DND-41 (cell line): ENCODE measurements around the gene PAN3.

Experiments
- ATAC-seq: fragments of 200-7000 bp; cut with Tn5 transposase; 3 replicates; pipeline ENCODE4 v1.9.1; 2021; ENCODE audit warnings: low read depth; ENCODE audit not compliant: insufficient read depth
- DNase-seq: peaks from one replicate; pipeline ENCODE4 v3.0.0-alpha.2; 2020
- H2AFZ ChIP-seq: 2 replicates; pipeline ENCODE4 v1.6.0; 2012; ENCODE audit warnings: low read depth, low read length
- H3K27ac ChIP-seq: 2 replicates; pipeline ENCODE4 v1.5.1; 2012; ENCODE audit warnings: low read length, inconsistent platforms
- H3K27me3 ChIP-seq: fragments of 200-600 bp; sonication (generic); 2 replicates; pipeline ENCODE4 v1.6.0; 2012; ENCODE audit warnings: low read length, mild to moderate bottlenecking, inconsistent platforms; ENCODE audit not compliant: insufficient read depth, poor library complexity
- H3K36me3 ChIP-seq: 2 replicates; pipeline ENCODE4 v1.5.1; 2012; ENCODE audit warnings: low read length, inconsistent platforms; ENCODE audit not compliant: insufficient read depth
- H3K4me1 ChIP-seq: 2 replicates; pipeline ENCODE4 v1.5.1; 2012; ENCODE audit warnings: mild to moderate bottlenecking, low read length; ENCODE audit not compliant: insufficient read depth
- H3K4me2 ChIP-seq: 2 replicates; pipeline ENCODE4 v1.6.0; 2012; ENCODE audit warnings: mild to moderate bottlenecking, moderate library complexity, low read length, inconsistent platforms; ENCODE audit not compliant: insufficient read depth
- H3K4me3 ChIP-seq, 2 experiments: fragments of 200-600 bp in 1 of 2; shearing (Covaris generic) in 1 of 2; 2 replicates each; pipeline ENCODE4 v1.5.1; 2012 to 2016; ENCODE audit warnings: inconsistent platforms in 2 of 2, low read length in 2 of 2, mild to moderate bottlenecking in 2 of 2, low read depth in 1 of 2, moderate library complexity in 1 of 2
- H3K79me2 ChIP-seq: 2 replicates; pipeline ENCODE4 v1.6.0; 2012; ENCODE audit warnings: low read length, inconsistent platforms; ENCODE audit not compliant: insufficient read depth
- H3K9ac ChIP-seq: 2 replicates; pipeline ENCODE4 v1.6.0; 2012; ENCODE audit warnings: low read depth, mild to moderate bottlenecking, inconsistent platforms, low read length, moderate library complexity
- H3K9me3 ChIP-seq: 2 replicates; pipeline ENCODE4 v1.5.1; 2012; ENCODE audit warnings: low read length, moderate library complexity, mild to moderate bottlenecking, inconsistent platforms; ENCODE audit not compliant: insufficient read depth, severe bottlenecking
- H4K20me1 ChIP-seq: 2 replicates; pipeline ENCODE4 v1.6.0; 2012; ENCODE audit warnings: low read length; ENCODE audit not compliant: insufficient read depth
- CTCF ChIP-seq: IDR thresholded peaks from 2 replicates; pipeline ENCODE4 v1.5.1; 2012; ENCODE audit warnings: borderline replicate concordance, low read length, moderate library complexity, mild to moderate bottlenecking; ENCODE audit not compliant: poor library complexity, severe bottlenecking; ENCODE audit errors: extremely low read depth
- EZH2 ChIP-seq: IDR thresholded peaks from 3 replicates; pipeline ENCODE4 v1.6.1; 2012; ENCODE audit warnings: borderline replicate concordance, low read depth, mild to moderate bottlenecking, moderate library complexity, low read length, inconsistent platforms; ENCODE audit not compliant: severe bottlenecking

Gene PAN3

GRCh38 chr13:28204690-28205443 is 66.5 kb downstream of the PAN3 start:
- no peak for ATAC-seq
- H2AFZ ChIP-seq = no peak overlapping the region
- no peak overlapping the region for H3K4me3 ChIP-seq
- H3K9me3 ChIP-seq = no peaks in the 10 kb centered on the region
- H3K4me1 ChIP-seq = no peaks in the 10 kb centered on the region
- H3K27ac ChIP-seq = no peak overlapping the region
- peaks cover 42% of the 10 kb centered on the region for H3K79me2 ChIP-seq
- no peaks in the 10 kb centered on the region for H3K27me3 ChIP-seq
- H3K9ac ChIP-seq = no peak overlapping the region
- peaks cover 5% of the 10 kb centered on the region; the same call in 1 of the 2 replicates for H4K20me1 ChIP-seq
- no peak for TF ChIP-seq EZH2
- TF ChIP-seq CTCF = no peak
- no peak for DNase-seq
- H3K36me3 ChIP-seq = peaks cover 48% of the 10 kb centered on the region
- H3K4me2 ChIP-seq = no peak overlapping the region

GRCh38 chr13:28218679-28219078 is 80.3 kb downstream of the PAN3 start:
- DNase-seq = no peak
- ATAC-seq = no peak
- H3K27ac ChIP-seq = no peak overlapping the region

GRCh38 chr13:28219408-28220099 is 81.2 kb downstream of the PAN3 start:
- Histone ChIP-seq H3K27ac (no peak overlapping the region), H3K36me3 (peaks cover 29% of the 10 kb centered on the region), H3K4me3 (no peak overlapping the region), H3K9ac (no peak overlapping the region), H2AFZ (no peak overlapping the region), H3K9me3 (no peaks in the 10 kb centered on the region), H4K20me1 (no peaks in the 10 kb centered on the region), H3K4me2 (no peak overlapping the region), H3K4me1 (no peaks in the 10 kb centered on the region), H3K27me3 (no peaks in the 10 kb centered on the region), H3K79me2 (peaks cover 10% of the 10 kb centered on the region; the same call in 1 of the 2 replicates)
- ATAC-seq (no peak), DNase-seq (no peak)
- TF ChIP-seq EZH2 = no peak
- TF ChIP-seq CTCF = no peak

More at GRCh38 chr13:28218679-28219078, 80.3 kb downstream of the PAN3 start:
- Histone ChIP-seq H3K27me3 (no peaks in the 10 kb centered on the region), H3K36me3 (peaks cover 34% of the 10 kb centered on the region), H3K4me1 (no peaks in the 10 kb centered on the region), H3K4me3 (no peak overlapping the region), H3K9ac (no peak overlapping the region), H2AFZ (no peak overlapping the region), H4K20me1 (no peaks in the 10 kb centered on the region), H3K79me2 (peaks cover 10% of the 10 kb centered on the region; the same call in 1 of the 2 replicates), H3K4me2 (no peak overlapping the region), H3K9me3 (no peaks in the 10 kb centered on the region)
- no peak for TF ChIP-seq CTCF
- TF ChIP-seq EZH2 = no peak
